AG04450 (cell line): ENCODE data around the gene NRG3. TPM values are rescaled to one million over a fixed set of nuclear protein-coding genes. Genes with fewer than 3 reads are reported as not detected.

ENCODE experiments used
- CTCF ChIA-PET: fragments of 300-600, 350-600 bp; formaldehyde crosslinking; extraction: SDS; loops from one replicate; lab custom pipeline; 2022; ENCODE audit warnings: antibody characterized with exemption, inconsistent platforms; lab: Charles Lee
- POLR2A ChIA-PET: fragments of 350-600 bp; formaldehyde crosslinking; extraction: SDS; loops from one replicate; lab custom pipeline; 2021; ENCODE audit warnings: antibody characterized with exemption, inconsistent platforms; lab: Yijun Ruan, JAX
- DNase-seq: peaks from one replicate; pipeline ENCODE4 v3.0.0-alpha.2; 2011; ENCODE audit warnings: low read depth, low spot score
- H3K27ac ChIP-seq: one replicate; pipeline ENCODE4 v1.5.1; 2012; ENCODE audit warnings: low read depth, low read length, control low read depth
- H3K27me3 ChIP-seq: one replicate; pipeline ENCODE4 v1.6.0; 2012; ENCODE audit warnings: low read length; ENCODE audit not compliant: control insufficient read depth, insufficient read depth
- H3K4me3 ChIP-seq: 2 replicates; pipeline ENCODE4 v1.5.1; 2011; ENCODE audit warnings: mild to moderate bottlenecking, low read depth, low read length, control low read depth
- H3K9me3 ChIP-seq: 2 replicates; pipeline ENCODE4 v1.5.1; 2012; ENCODE audit warnings: low read length; ENCODE audit not compliant: control insufficient read depth, insufficient read depth
- polyA plus RNA-seq: library from polyadenylated mRNA; depleted of rRNA; stranded (reverse); fragments of >200 nt; gene quantifications from 2 replicates; pipeline ENCODE4 v1.2.3, GENCODE V29; 2011
- TF ChIP-seq, protein P1 (sequence below): IDR thresholded peaks from 2 replicates; pipeline ENCODE4 v1.5.1; 2011; ENCODE audit warnings: low read depth, low read length, control low read depth, inconsistent platforms

Gene NRG3
- polyA plus RNA-seq, 1 experiment, result not detected

- ChIA-PET CTCF (no interaction called here), POLR2A (no interaction called here)
- Histone ChIP-seq H3K27me3 (no peaks in the 10 kb centered on the region), H3K4me3 (no peak overlapping the region), H3K9me3 (peaks cover 14% of the 10 kb centered on the region), H3K27ac (no peak overlapping the region)
- no peak for DNase-seq
- TF ChIP-seq, protein P1, sequence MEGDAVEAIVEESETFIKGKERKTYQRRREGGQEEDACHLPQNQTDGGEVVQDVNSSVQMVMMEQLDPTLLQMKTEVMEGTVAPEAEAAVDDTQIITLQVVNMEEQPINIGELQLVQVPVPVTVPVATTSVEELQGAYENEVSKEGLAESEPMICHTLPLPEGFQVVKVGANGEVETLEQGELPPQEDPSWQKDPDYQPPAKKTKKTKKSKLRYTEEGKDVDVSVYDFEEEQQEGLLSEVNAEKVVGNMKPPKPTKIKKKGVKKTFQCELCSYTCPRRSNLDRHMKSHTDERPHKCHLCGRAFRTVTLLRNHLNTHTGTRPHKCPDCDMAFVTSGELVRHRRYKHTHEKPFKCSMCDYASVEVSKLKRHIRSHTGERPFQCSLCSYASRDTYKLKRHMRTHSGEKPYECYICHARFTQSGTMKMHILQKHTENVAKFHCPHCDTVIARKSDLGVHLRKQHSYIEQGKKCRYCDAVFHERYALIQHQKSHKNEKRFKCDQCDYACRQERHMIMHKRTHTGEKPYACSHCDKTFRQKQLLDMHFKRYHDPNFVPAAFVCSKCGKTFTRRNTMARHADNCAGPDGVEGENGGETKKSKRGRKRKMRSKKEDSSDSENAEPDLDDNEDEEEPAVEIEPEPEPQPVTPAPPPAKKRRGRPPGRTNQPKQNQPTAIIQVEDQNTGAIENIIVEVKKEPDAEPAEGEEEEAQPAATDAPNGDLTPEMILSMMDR, result no peak
Measured at GRCh38 chr10:82310839-82311238, 435.8 kb downstream of the NRG3 start.

GRCh38 chr10:82313401-82313800 lies 438.4 kb downstream of the NRG3 start:
- Histone ChIP-seq H3K27me3 (no peaks in the 10 kb centered on the region), H3K4me3 (no peak overlapping the region), H3K27ac (no peak overlapping the region), H3K9me3 (peaks cover 14% of the 10 kb centered on the region)
- POLR2A ChIA-PET, result no interaction called here
- CTCF ChIA-PET, result no interaction called here
- TF ChIP-seq, protein P1, result no peak
- DNase-seq, result no peak

GRCh38 chr10:82318534-82318933 lies 443.5 kb downstream of the NRG3 start:
- H3K27ac ChIP-seq, result no peak overlapping the region
- no peak for DNase-seq
- H3K27me3 ChIP-seq, result no peaks in the 10 kb centered on the region
- POLR2A ChIA-PET, result no interaction called here
- H3K4me3 ChIP-seq, result no peak overlapping the region
- H3K9me3 ChIP-seq, result peaks cover 13% of the 10 kb centered on the region
- TF ChIP-seq, protein P1, result no peak
- CTCF ChIA-PET, result no interaction called here

- DNase-seq, result no peak
- H3K27me3 ChIP-seq, result no peaks in the 10 kb centered on the region
- H3K27ac ChIP-seq, result no peak overlapping the region
- ChIA-PET CTCF (no interaction called here), POLR2A (no interaction called here)
- no peak overlapping the region for H3K4me3 ChIP-seq
- H3K9me3 ChIP-seq, result peaks cover 16% of the 10 kb centered on the region
- TF ChIP-seq, protein P1, result no peak
Measured at GRCh38 chr10:82319074-82319473, 444.1 kb downstream of the NRG3 start.

DNA sequence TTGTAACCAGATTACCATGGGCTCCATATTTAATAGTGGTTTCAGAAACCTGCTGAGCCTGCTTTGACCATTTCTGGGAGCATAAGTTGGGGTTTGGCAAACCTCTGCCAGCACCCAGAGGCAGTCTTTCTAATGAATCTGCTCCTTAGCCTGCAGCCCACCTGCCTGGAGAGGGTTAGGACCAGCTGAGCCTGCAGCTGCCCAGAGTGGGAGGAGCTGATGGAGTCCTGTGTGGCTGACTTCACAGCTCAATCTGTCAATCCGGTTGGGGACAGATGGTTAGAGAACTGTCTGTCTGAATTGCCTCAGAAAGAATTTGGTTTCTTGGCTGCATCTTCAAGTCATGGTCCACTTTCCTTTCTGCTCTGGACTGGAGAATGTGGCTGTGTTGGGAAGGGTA lies 444.6 kb downstream of the NRG3 start:
- POLR2A ChIA-PET, result no interaction called here
- CTCF ChIA-PET, result no interaction called here
- H3K9me3 ChIP-seq, result peaks cover 16% of the 10 kb centered on the region
- no peak overlapping the region for H3K27ac ChIP-seq
- no peak for DNase-seq
- no peak overlapping the region for H3K4me3 ChIP-seq
- TF ChIP-seq, protein P1, result no peak
- no peaks in the 10 kb centered on the region for H3K27me3 ChIP-seq
